GM23248 (cell line): ENCODE measurements around the gene DSG3. TPM values are rescaled to one million over a fixed set of nuclear protein-coding genes. Genes with fewer than 3 reads are reported as not detected.

Source experiments
- DNase-seq: peaks from one replicate; pipeline ENCODE4 v3.0.0-alpha.2; 2015
- H2AFZ ChIP-seq: fragments of 200-600 bp; sonication (generic); 2 replicates; pipeline ENCODE4 v1.6.1; 2016; ENCODE audit warnings: antibody characterized with exemption
- H3F3A ChIP-seq: fragments of 200-600 bp; sonication (generic); 2 replicates; pipeline ENCODE4 v1.6.1; 2016; ENCODE audit warnings: mild to moderate bottlenecking, antibody characterized with exemption, mixed run types; ENCODE audit not compliant: insufficient read depth
- H3K27ac ChIP-seq: fragments of 200-600 bp; sonication (generic); 2 replicates; pipeline ENCODE4 v1.5.1; 2016; ENCODE audit warnings: mild to moderate bottlenecking
- H3K27me3 ChIP-seq: fragments of 200-600 bp; sonication (generic); replicated peaks from 2 replicates; pipeline ENCODE4 v1.6.1; 2016; ENCODE audit warnings: mild to moderate bottlenecking; ENCODE audit not compliant: insufficient read depth
- H3K36me3 ChIP-seq: fragments of 200-600 bp; sonication (generic); 2 replicates; pipeline ENCODE4 v1.6.1; 2016; ENCODE audit warnings: low read depth, mild to moderate bottlenecking
- H3K4me1 ChIP-seq: fragments of 200-600 bp; sonication (generic); 2 replicates; pipeline ENCODE4 v1.6.1; 2016; ENCODE audit warnings: mild to moderate bottlenecking; ENCODE audit not compliant: insufficient read depth
- H3K4me2 ChIP-seq: fragments of 200-600 bp; sonication (generic); one replicate; pipeline ENCODE4 v1.6.1; 2016; ENCODE audit warnings: mild to moderate bottlenecking; ENCODE audit not compliant: unreplicated experiment
- H3K4me3 ChIP-seq: fragments of 200-600 bp; sonication (generic); 2 replicates; pipeline ENCODE4 v1.5.1; 2016; ENCODE audit warnings: mild to moderate bottlenecking
- H3K79me2 ChIP-seq: fragments of 200-600 bp; sonication (generic); 2 replicates; pipeline ENCODE4 v1.6.1; 2016; ENCODE audit warnings: mild to moderate bottlenecking; ENCODE audit not compliant: insufficient read depth
- H3K9ac ChIP-seq: fragments of 200-600 bp; sonication (generic); 2 replicates; pipeline ENCODE4 v1.6.1; 2016; ENCODE audit warnings: mild to moderate bottlenecking
- H3K9me2 ChIP-seq: fragments of 200-600 bp; sonication (generic); 2 replicates; pipeline ENCODE4 v1.6.1; 2016; ENCODE audit warnings: mixed run types, mild to moderate bottlenecking, moderate library complexity; ENCODE audit not compliant: insufficient read depth
- H3K9me3 ChIP-seq: fragments of 200-600 bp; sonication (generic); one replicate; pipeline ENCODE4 v1.6.1; 2017; ENCODE audit warnings: low read depth
- H4K20me1 ChIP-seq: fragments of 200-600 bp; sonication (generic); 2 replicates; pipeline ENCODE4 v1.6.0; 2016; ENCODE audit not compliant: insufficient read depth
- EZH2 ChIP-seq: fragments of 200-600 bp; sonication (generic); IDR thresholded peaks from 2 replicates; pipeline ENCODE4 v1.6.1; 2018; ENCODE audit warnings: antibody characterized with exemption, mild to moderate bottlenecking; ENCODE audit not compliant: insufficient read depth, poor library complexity, severe bottlenecking
- EZH2phosphoT487 ChIP-seq: fragments of 200-600 bp; sonication (generic); IDR thresholded peaks from 2 replicates; pipeline ENCODE4 v1.6.1; 2018; ENCODE audit warnings: antibody characterized with exemption, moderate library complexity, mild to moderate bottlenecking, low read depth; ENCODE audit not compliant: insufficient read depth
- WGBS, 2 experiments: methylation state at CpG; one replicate each; pipeline ENCODE4 v1.1.6; 2015 to 2017; ENCODE audit warnings: low lambda C conversion rate in 2 of 2, low coverage in 1 of 2; ENCODE audit errors: missing lambda C conversion rate in 2 of 2; 5-methylcytosine and 5-hydroxymethylcytosine counted together
- in situ Hi-C: fragments of 300-500 bp; cut with MboI; formaldehyde crosslinking; loops from 2 replicates; pipeline ENCODE4 v1.15.0; 2020
- polyA plus RNA-seq: library from polyadenylated mRNA; unstranded; fragments of >200 nt; fragmentation: Nextera tagmentation; extraction: Ambion mirVana; gene quantifications from 2 replicates; pipeline ENCODE4 v1.2.1, GENCODE V29; 2016
- total RNA-seq: library from RNA; depleted of rRNA; stranded (reverse); fragments of >200 nt; shearing (Covaris generic); gene quantifications from 2 replicates; pipeline ENCODE4 v1.2.3, GENCODE V29; 2014; rRNA removed

The DSG3 gene, protein sequence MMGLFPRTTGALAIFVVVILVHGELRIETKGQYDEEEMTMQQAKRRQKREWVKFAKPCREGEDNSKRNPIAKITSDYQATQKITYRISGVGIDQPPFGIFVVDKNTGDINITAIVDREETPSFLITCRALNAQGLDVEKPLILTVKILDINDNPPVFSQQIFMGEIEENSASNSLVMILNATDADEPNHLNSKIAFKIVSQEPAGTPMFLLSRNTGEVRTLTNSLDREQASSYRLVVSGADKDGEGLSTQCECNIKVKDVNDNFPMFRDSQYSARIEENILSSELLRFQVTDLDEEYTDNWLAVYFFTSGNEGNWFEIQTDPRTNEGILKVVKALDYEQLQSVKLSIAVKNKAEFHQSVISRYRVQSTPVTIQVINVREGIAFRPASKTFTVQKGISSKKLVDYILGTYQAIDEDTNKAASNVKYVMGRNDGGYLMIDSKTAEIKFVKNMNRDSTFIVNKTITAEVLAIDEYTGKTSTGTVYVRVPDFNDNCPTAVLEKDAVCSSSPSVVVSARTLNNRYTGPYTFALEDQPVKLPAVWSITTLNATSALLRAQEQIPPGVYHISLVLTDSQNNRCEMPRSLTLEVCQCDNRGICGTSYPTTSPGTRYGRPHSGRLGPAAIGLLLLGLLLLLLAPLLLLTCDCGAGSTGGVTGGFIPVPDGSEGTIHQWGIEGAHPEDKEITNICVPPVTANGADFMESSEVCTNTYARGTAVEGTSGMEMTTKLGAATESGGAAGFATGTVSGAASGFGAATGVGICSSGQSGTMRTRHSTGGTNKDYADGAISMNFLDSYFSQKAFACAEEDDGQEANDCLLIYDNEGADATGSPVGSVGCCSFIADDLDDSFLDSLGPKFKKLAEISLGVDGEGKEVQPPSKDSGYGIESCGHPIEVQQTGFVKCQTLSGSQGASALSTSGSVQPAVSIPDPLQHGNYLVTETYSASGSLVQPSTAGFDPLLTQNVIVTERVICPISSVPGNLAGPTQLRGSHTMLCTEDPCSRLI
- total RNA-seq, result not detected in 2 replicates
- polyA plus RNA-seq, result not detected in 2 replicates

DNA sequence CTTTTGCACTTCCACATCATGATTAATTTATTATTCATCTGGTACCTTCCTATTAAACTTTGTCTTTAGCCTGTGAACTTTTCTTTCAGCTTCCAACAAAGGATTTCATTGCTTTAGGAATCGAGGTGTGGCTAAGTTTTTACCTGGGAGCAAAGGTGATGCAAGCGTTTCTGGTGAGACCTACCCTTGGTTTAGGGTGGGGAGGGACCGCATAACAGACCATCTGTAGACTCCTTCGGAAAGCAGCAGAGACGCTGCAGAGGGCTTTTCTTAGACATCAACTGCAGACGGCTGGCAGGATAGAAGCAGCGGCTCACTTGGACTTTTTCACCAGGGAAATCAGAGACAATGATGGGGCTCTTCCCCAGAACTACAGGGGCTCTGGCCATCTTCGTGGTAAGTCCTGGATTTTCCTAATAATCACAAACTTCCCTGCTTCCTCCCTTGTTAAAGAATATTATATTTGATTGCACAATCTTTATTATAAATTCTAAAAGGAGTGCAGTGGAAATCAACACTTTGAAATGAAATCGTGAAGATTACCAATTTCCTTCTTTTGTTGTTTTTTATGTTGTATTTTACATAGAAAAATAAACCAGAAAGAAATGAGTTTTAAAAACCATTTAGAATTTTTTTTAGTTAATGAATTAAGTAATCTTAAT is at the start of gene DSG3:
TSS of gene DSG3 (plus strand) at position 212 of the 662 bp plus-strand sequence. CDS start at position 349, 137 bp downstream.
- Histone ChIP-seq H3K4me1 (no peaks in the 10 kb centered on the region), H3K36me3 (no peaks in the 10 kb centered on the region), H3K27me3 (no peaks in the 10 kb centered on the region), H3K79me2 (no peaks in the 10 kb centered on the region), H3K4me3 (no peak within 1 kb of the TSS), H3K9me3 (no peaks in the 10 kb centered on the region), H3K4me2 (no peak within 1 kb of the TSS), H4K20me1 (no peaks in the 10 kb centered on the region), H3K27ac (no peak within 1 kb of the TSS), H2AFZ (no peak within 1 kb of the TSS), H3K9me2 (no peaks in the 10 kb centered on the region), H3K9ac (no peak within 1 kb of the TSS), H3F3A (no peaks in the 10 kb centered on the region)
- TF ChIP-seq EZH2, result no peak
- no peak for TF ChIP-seq EZH2phosphoT487
- no peak for DNase-seq
- in situ Hi-C loops, result loop anchor here (25.0 kb wide), 1 partner anchor 90 kb away; no protein-coding TSS in a partner anchor
- WGBS, 2 experiments, result 36 to 44% methylated on average over 9 of the region's 9 CpGs

DNA sequence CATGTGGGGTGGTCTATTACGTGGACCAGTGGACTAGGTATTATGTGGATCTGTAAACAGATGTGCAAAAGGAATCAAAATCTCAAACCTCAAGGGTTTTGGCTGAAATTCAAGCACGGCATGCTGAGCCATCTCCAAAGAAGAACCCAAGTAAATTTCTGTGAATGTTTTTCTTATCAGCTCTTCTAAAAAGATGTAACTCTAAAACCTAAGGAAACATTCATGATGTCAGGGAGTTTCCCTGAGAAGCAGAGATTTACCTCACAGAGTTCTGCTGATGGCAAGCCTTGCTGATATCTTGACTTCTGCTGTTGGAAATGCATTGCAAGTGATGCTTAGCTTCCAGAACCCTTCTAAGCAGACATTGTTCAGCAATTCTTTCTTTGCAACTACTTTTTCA is 49.4 kb upstream of the DSG3 start:
- no peaks in the 10 kb centered on the region for H3K79me2 ChIP-seq
- no peak overlapping the region for H3K4me2 ChIP-seq
- H3K4me1 ChIP-seq, result no peaks in the 10 kb centered on the region
- H2AFZ ChIP-seq, result no peak overlapping the region
- no peaks in the 10 kb centered on the region for H3K27me3 ChIP-seq
- H4K20me1 ChIP-seq, result no peaks in the 10 kb centered on the region
- in situ Hi-C loops, result no loop called here
- 0 to 2% methylated on average over 2 of the region's 2 CpGs for WGBS, 2 experiments
- no peaks in the 10 kb centered on the region for H3K9me2 ChIP-seq
- no peaks in the 10 kb centered on the region for H3K36me3 ChIP-seq
- DNase-seq, result no peak
- TF ChIP-seq EZH2phosphoT487, result no peak
- no peak for TF ChIP-seq EZH2
- no peaks in the 10 kb centered on the region for H3K9me3 ChIP-seq
- H3K4me3 ChIP-seq, result no peak overlapping the region
- H3K9ac ChIP-seq, result no peak overlapping the region
- H3K27ac ChIP-seq, result no peak overlapping the region
- no peaks in the 10 kb centered on the region for H3F3A ChIP-seq

DNA sequence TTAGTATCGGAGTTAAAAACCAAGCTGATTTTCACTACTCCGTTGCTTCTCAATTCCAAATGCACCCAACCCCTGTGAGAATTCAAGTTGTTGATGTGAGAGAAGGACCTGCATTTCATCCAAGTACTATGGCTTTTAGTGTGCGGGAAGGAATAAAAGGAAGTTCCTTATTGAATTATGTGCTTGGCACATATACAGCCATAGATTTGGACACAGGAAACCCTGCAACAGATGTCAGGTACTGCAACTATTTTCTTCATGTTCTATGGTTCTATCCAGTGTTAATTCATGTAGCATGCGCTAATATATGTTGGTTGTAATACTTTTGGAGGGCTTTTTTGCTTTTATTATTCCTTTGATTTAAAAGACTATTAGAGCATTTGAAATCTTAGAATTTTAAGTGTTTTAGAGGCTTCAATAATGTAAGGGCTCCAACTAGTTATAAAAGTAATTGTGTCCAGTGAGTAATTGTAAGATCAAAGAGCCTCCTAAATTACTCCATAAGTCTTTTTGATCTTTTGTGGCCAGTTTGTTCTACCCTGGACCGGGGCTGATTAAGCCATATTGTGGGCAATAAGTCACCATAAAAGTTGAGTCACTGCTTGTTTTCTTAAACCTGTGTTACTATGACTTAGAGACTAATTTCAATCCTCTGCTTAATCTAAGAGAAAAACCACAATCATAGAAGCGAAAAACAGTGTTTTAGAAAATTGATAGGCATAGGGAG is 48.1 kb upstream of the DSG3 start:
- no peak for DNase-seq
- Histone ChIP-seq H4K20me1 (no peaks in the 10 kb centered on the region), H3K27me3 (no peaks in the 10 kb centered on the region), H3K27ac (no peak overlapping the region), H3K4me1 (no peaks in the 10 kb centered on the region), H3F3A (no peaks in the 10 kb centered on the region), H3K4me3 (no peak overlapping the region), H3K9me2 (no peaks in the 10 kb centered on the region), H3K4me2 (no peak overlapping the region), H3K9me3 (no peaks in the 10 kb centered on the region), H3K9ac (no peak overlapping the region), H3K36me3 (no peaks in the 10 kb centered on the region), H3K79me2 (no peaks in the 10 kb centered on the region), H2AFZ (no peak overlapping the region)
- no peak for TF ChIP-seq EZH2
- TF ChIP-seq EZH2phosphoT487, result no peak
- in situ Hi-C loops, result no loop called here
- 4 to 5% methylated on average over 6 of the region's 6 CpGs for WGBS, 2 experiments
